HG03469 (cell line): Measurements from ENCODE around the gene GPR183.
"Not testable (repeated sequence)": the region's sequence is repeated elsewhere in the genome, so short reads cannot be mapped to it uniquely, and the experiment has no call there.

ENCODE experiments used
- ATAC-seq: cut with Tn5 transposase; IDR thresholded peaks from one replicate; pipeline ENCODE4 v1.9.1; 2021; ENCODE audit warnings: mild to moderate bottlenecking, moderate library complexity, moderate number of reproducible peaks; ENCODE audit not compliant: unreplicated experiment

The GPR183 gene

DNA sequence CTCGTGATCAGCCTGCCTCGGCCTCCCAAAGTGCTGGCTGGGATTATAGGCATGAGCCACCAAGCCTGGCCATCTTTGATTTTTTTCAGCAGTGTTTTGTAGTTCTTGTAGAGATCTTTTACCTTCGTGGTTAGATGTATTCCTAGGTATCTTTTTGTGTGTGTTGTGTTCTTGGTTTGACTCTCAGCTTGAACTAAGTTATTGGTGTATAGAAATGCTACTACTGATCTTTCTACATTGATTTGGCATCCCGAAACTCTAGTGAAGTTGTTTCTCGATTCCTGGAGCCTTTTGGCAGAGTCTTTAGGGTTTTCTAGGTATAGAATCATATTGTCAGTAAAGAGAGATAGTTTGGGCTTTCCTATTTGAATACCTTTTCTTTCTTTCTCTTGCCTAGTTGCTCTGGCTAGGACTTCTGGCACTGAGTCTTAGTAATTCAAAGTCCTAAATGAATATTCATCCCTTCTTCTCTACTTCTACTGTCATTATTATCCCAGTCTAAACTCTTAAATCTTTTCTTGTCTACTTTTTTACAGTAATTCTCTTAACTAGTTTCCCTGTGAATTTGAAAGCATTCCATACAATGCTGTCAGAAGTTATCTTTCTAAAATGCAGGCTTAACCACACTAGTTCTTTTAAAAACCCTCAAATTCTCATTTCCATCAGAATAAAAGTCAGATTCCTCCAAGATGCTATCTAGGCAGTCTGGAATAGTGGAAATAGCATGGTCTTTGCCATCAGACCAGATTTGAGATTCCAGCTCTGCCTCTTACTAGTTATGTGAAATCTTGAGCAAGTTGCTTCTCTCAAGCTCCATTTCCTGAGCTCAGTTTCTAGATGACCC is 56.0 kb downstream of the GPR183 start:
- no peak for ATAC-seq

DNA sequence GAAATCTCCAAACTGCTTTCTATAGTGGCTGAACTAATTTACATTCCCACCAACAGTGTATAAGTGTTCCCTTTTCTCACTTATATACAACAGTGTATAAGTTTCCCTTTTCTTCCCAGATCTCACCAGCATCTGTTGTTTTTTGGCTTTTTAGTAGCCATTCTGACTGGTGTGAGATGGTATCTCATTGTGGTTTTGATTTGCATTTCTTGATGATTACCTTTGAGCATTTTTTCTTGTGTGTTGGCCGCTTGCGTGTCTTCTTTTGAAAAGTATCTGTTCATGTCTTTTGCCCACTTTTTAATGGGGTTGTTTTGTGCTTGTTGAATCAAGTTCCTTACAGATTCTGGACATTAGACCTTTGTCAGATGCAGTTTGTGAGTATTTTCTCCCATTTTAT is 57.6 kb downstream of the GPR183 start:
- not testable (repeated sequence) for ATAC-seq

DNA sequence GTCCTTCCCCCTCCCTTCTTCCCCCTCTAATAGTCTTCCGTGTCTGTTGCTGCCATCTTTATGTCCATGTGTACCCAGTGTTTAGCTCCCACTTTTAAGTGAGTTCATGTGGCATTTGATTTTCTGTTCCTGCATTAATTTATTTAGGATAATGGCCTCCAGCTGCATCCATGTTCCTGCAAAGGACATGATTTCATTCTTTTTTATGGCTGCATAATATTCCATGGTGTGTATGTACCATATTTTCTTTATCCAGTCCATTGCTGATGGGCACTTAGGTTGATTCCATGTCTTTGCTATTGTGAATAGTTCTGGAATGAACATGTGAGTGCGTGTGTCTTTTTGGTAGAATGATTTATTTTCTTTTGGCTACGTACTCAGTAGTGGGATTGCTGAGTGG is 58.0 kb downstream of the GPR183 start:
- ATAC-seq: not testable (repeated sequence)

DNA sequence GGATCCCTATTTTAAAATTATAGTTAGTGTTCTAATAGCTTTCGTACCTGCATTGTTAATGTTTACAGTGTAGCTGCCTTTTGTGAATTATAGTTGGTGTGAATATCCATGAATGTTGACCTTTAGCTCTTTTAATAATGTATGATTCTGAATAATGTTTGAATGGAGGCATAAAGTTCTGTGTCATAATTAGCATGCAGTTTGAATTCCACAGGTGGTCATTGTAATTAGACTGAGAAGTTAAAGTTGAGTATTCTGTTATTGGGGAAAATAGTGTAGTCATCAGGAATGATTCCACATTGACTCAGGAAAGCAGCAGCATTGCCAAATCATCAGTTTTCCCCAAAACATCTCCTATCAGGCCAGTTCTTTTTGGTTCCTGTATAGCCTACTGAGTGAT is 61.1 kb downstream of the GPR183 start:
- ATAC-seq: no peak
